Right lobe of liver (tissue), 6 donors: ENCODE data around the gene KRT85. TPM values are rescaled to one million over a fixed set of nuclear protein-coding genes. Genes with fewer than 3 reads are reported as not detected.
"Not testable (repeated sequence)": the region's sequence is repeated elsewhere in the genome, so short reads cannot be mapped to it uniquely, and the experiment has no call there.

Experiments
- ATAC-seq, 4 donors: fragments of 200-7000 bp; cut with Tn5 transposase; one replicate each; pipeline ENCODE4 v1.9.1; 2020; ENCODE audit warnings: mild to moderate bottlenecking in 4 of 4, moderate library complexity in 4 of 4
- DNase-seq, 3 donors: peaks; one replicate each; pipeline ENCODE4 v3.0.0-alpha.2; 2020
- H3K27ac ChIP-seq, 3 donors: fragments of 200-600 bp; one replicate each; pipeline ENCODE4 v1.8.0; 2022
- H3K27me3 ChIP-seq, 2 donors: fragments of 200-600 bp; one replicate each; pipeline ENCODE4 v1.8.0; 2022
- H3K36me3 ChIP-seq, 4 donors: fragments of 200-600 bp; sonication (generic) in 1 of 4; one replicate each; pipeline versions ENCODE4 v1.5.1 to v1.8.0; 2017 to 2022; ENCODE audit warnings: control low read depth in 1 of 4
- H3K4me1 ChIP-seq, 4 donors: fragments of 200-600 bp; sonication (generic) in 1 of 4; one replicate each; pipeline versions ENCODE4 v1.5.1 to v1.8.0; 2017 to 2022; ENCODE audit warnings: control low read depth in 1 of 4
- H3K4me3 ChIP-seq, 3 donors: fragments of 200-600 bp; one replicate each; pipeline ENCODE4 v1.8.0; 2022
- H3K9me3 ChIP-seq, 4 donors: fragments of 200-600 bp; sonication (generic) in 1 of 4; one replicate each; pipeline versions ENCODE4 v1.5.1 to v1.8.0; 2017 to 2022; ENCODE audit warnings: control low read depth in 1 of 4
- POLR2A ChIP-seq: fragments of 450-650 bp; IDR thresholded peaks from one replicate; pipeline ENCODE4 v1.6.1; 2017; ENCODE audit warnings: antibody characterized with exemption, mild to moderate bottlenecking
- WGBS: methylation state at CpG from one replicate; pipeline ENCODE4 v1.1.6; 2018; ENCODE audit warnings: low coverage, low lambda C conversion rate; ENCODE audit not compliant: insufficient coverage; ENCODE audit errors: missing lambda C conversion rate; 5-methylcytosine and 5-hydroxymethylcytosine counted together
- intact Hi-C, 2 donors: fragments of 100-400 bp; cut with DNase I; formaldehyde crosslinking; loops; one replicate each; pipeline versions ENCODE4 v1.11.2 to v1.14.1; 2022
- total RNA-seq, 6 experiments: library from RNA; depleted of rRNA in 2 of 6; stranded (reverse); fragments of >200 nt in 2 of 6; fragmentation: NEBNext Ultra II Directional in 3 of 6; extraction: Animal tissue kit (Norgen Biotek cat#: 25700) in 3 of 6; gene quantifications; one replicate each; pipeline versions ENCODE4 v1.1.0 to v1.2.4, GENCODE V29; 2016 to 2023
- TF ChIP-seq, protein P1 (sequence below), 4 donors: fragments of 200-600 bp in 3 of 4; fragments of 450-650 bp in 1 of 4; IDR thresholded peaks; one replicate each; pipeline versions ENCODE4 v1.5.1 to v1.8.0; 2016 to 2022; ENCODE audit warnings: antibody characterized with exemption in 4 of 4, mild to moderate bottlenecking in 2 of 4
- donor health status: DM: no; HTN: yes; CAD: no.
- donor health status: DM: no; HTN: no; CAD: no.
- donor health status: DM: no; HTN: no; CAD: no.
- donor health status: DM: no; HTN: yes; CAD: no.
- donor health status: DM: no; HTN: yes; CAD: no.

The KRT85 gene
- total RNA-seq, 6 experiments from 2014 or later = not detected

- H3K27me3 ChIP-seq = no peaks in the 10 kb centered on the region
- intact Hi-C loops = no loop called here
- H3K27ac ChIP-seq = no peak overlapping the region
- H3K9me3 ChIP-seq = no peaks in the 10 kb centered on the region
- H3K4me1 ChIP-seq = no peaks in the 10 kb centered on the region
- DNase-seq (no peak), ATAC-seq (no peak)
- H3K36me3 ChIP-seq = no peaks in the 10 kb centered on the region
- 75% methylated on average over 10 of the region's 11 CpGs for WGBS
- no peak for TF ChIP-seq POLR2A
- H3K4me3 ChIP-seq = no peak overlapping the region
These were observed 50.6 kb downstream of the KRT85 start for GRCh38 chr12:52316701-52317100.

- DNase-seq = no peak
These were observed 51.0 kb downstream of the KRT85 start for GRCh38 chr12:52316290-52316689.

DNA sequence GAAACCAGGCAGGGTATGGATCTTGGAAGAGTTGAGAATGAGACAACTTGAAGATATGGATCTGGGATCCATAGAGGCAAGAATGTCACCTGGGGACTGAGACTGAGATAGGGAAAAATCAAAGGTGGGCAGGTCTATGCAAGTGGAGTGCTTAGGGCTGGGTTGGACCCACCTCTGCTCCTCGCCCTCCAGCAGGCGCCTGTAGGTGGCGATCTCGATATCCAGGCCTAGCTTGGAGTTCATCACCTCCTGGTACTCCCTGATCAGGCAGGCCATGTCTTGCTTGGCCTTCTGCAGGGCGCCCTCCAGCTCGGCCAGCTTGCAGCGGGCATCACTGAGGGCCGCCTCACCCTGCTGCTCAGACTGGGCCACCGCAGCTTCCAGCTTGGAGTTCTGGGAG is 51.6 kb downstream of the KRT85 start:
- H3K27ac ChIP-seq, intact Hi-C loops, H3K36me3 ChIP-seq, DNase-seq, H3K9me3 ChIP-seq, H3K4me3 ChIP-seq, H3K27me3 ChIP-seq, H3K4me1 ChIP-seq: not testable (repeated sequence)
- WGBS = no CpG with 5 or more reads among the region's 9 CpGs
- TF ChIP-seq, protein P1, sequence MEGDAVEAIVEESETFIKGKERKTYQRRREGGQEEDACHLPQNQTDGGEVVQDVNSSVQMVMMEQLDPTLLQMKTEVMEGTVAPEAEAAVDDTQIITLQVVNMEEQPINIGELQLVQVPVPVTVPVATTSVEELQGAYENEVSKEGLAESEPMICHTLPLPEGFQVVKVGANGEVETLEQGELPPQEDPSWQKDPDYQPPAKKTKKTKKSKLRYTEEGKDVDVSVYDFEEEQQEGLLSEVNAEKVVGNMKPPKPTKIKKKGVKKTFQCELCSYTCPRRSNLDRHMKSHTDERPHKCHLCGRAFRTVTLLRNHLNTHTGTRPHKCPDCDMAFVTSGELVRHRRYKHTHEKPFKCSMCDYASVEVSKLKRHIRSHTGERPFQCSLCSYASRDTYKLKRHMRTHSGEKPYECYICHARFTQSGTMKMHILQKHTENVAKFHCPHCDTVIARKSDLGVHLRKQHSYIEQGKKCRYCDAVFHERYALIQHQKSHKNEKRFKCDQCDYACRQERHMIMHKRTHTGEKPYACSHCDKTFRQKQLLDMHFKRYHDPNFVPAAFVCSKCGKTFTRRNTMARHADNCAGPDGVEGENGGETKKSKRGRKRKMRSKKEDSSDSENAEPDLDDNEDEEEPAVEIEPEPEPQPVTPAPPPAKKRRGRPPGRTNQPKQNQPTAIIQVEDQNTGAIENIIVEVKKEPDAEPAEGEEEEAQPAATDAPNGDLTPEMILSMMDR (IDR thresholded peaks at IDR 0.05) = peak in 3 of 4 donors; percentile 11 to 42 (median 21)
- ATAC-seq = peak in 1 of 4 donors; percentile 35

More at GRCh38 chr12:52316290-52316689, 51.0 kb downstream of the KRT85 start:
- no peak overlapping the region for H3K27ac ChIP-seq
- no peaks in the 10 kb centered on the region for H3K27me3 ChIP-seq
- no peaks in the 10 kb centered on the region for H3K9me3 ChIP-seq
- WGBS = 71% methylated on average over 7 of the region's 9 CpGs
- H3K36me3 ChIP-seq = no peaks in the 10 kb centered on the region
- no peak for TF ChIP-seq POLR2A
- TF ChIP-seq, protein P1 (IDR thresholded peaks at IDR 0.05) = no peak
- no peak for ATAC-seq
- no peak overlapping the region for H3K4me3 ChIP-seq
- intact Hi-C loops = no loop called here
- no peaks in the 10 kb centered on the region for H3K4me1 ChIP-seq

DNA sequence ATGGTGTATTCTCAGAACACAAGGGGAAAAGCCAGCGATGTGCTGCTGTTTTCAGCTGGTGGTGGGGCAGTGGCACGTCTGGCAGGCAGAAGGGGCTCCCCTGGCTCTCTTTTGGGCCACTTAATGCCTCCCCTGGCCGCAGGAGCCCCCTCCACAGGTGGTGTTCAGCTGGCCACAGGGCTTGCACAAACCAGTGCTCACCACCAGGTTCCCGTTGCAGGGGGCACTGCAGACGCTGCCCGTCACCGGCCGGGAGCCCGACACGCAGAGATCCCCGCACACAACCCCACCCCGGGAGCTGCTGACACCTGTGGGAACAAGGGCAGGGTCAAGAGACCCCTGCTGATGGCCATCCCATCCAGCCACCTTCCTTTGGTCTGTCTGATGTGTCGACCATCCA is 52.8 kb downstream of the KRT85 start:
- 50% methylated on average over 3 of the region's 13 CpGs for WGBS
- Histone ChIP-seq H3K36me3 (no peaks in the 10 kb centered on the region), H3K27me3 (no peaks in the 10 kb centered on the region), H3K4me3 (no peak overlapping the region), H3K4me1 (no peaks in the 10 kb centered on the region), H3K27ac (no peak overlapping the region), H3K9me3 (no peaks in the 10 kb centered on the region)
- TF ChIP-seq POLR2A = no peak
- TF ChIP-seq, protein P1 (IDR thresholded peaks at IDR 0.05) = no peak
- no peak for ATAC-seq
- no peak for DNase-seq
- intact Hi-C loops = no loop called here

DNA sequence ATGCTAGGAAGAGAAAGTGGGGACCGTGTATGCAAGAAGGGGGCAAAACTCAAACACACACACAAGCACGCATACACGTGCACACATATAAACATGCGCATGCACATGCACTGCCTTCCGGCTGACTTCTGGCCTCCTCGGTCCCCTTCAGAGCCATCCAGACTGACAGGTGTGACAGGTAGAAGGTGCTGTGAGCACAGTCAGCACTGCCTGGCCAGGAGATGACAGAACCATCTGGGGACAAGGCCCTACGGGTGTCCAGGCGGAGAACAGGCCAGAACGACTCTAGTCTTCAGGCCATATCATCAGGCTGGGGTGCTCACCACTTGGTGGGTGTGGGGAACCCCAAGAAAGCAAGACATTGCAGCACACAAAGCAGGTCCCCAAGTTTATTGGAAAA is 53.4 kb downstream of the KRT85 start:
- Histone ChIP-seq H3K27ac (no peak overlapping the region), H3K4me3 (no peak overlapping the region), H3K27me3 (no peaks in the 10 kb centered on the region), H3K9me3 (no peaks in the 10 kb centered on the region), H3K36me3 (no peaks in the 10 kb centered on the region), H3K4me1 (no peaks in the 10 kb centered on the region)
- intact Hi-C loops = no loop called here
- 77% methylated on average over 3 of the region's 9 CpGs for WGBS
- no peak for ATAC-seq
- DNase-seq = no peak
- no peak for TF ChIP-seq POLR2A
- TF ChIP-seq, protein P1 (IDR thresholded peaks at IDR 0.05) = no peak
